ENCODE measurements around the gene ANGEL2. TPM values are rescaled to one million over a fixed set of nuclear protein-coding genes. Genes with fewer than 3 reads are reported as not detected.

Gene ANGEL2
- total and polyA plus RNA-seq, 12 donors, result 6.1 to 22.0 (median 18.6) TPM

- Histone ChIP-seq H3K4me3 (no peak overlapping the region), H3K27me3 (peaks cover 0 to 17% (median 0%) of the 10 kb centered on the region in 7 donors), H3K4me1 (no peaks in the 10 kb centered on the region), H3K36me3 (no peaks in the 10 kb centered on the region), H3K9me3 (no peaks in the 10 kb centered on the region), H3K27ac (no peak overlapping the region)
- intact Hi-C loops (cut with DNase I), result no loop called here
- WGBS, 2 donors, result 96 to 98% methylated on average over 6 of the region's 6 CpGs
- DNase-seq (no peak), ATAC-seq (no peak)
- no peak for TF ChIP-seq CTCF (IDR thresholded peaks at IDR 0.05)
These were observed 54.7 kb downstream of the ANGEL2 start for GRCh38 chr1:212960932-212961331.

GRCh38 chr1:212959266-212960220, 56.1 kb downstream of the ANGEL2 start:
- ATAC-seq, result peak in 1 of 8 donors; percentile 38
- Histone ChIP-seq H3K4me3 (no peak overlapping the region), H3K4me1 (no peaks in the 10 kb centered on the region), H3K9me3 (no peaks in the 10 kb centered on the region), H3K36me3 (no peaks in the 10 kb centered on the region), H3K27me3 (peaks cover 0 to 20% (median 0%) of the 10 kb centered on the region in 7 donors), H3K27ac (no peak overlapping the region)
- TF ChIP-seq CTCF (IDR thresholded peaks at IDR 0.05), result no peak
- DNase-seq, result no peak
- WGBS, 2 donors, result 80 to 83% methylated on average over 18 of the region's 18 CpGs
- intact Hi-C loops (cut with DNase I), result no loop called here

- Histone ChIP-seq H3K4me1 (no peaks in the 10 kb centered on the region), H3K9me3 (no peaks in the 10 kb centered on the region), H3K4me3 (no peak overlapping the region), H3K36me3 (no peaks in the 10 kb centered on the region), H3K27ac (no peak overlapping the region), H3K27me3 (peaks cover 0 to 28% (median 0%) of the 10 kb centered on the region in 7 donors)
- no peak for TF ChIP-seq CTCF (IDR thresholded peaks at IDR 0.05)
- 52 to 59% methylated on average over 10 of the region's 10 CpGs for WGBS, 2 donors
- intact Hi-C loops (cut with DNase I), result no loop called here
- DNase-seq (no peak), ATAC-seq (no peak)
These were observed 57.5 kb downstream of the ANGEL2 start for GRCh38 chr1:212958175-212958574.

GRCh38 chr1:212957546-212957945, 58.1 kb downstream of the ANGEL2 start:
- no peak for ATAC-seq
- Histone ChIP-seq H3K4me1 (peaks cover 0 to 2% (median 0%) of the 10 kb centered on the region in 9 donors), H3K36me3 (no peaks in the 10 kb centered on the region), H3K4me3 (no peak overlapping the region), H3K27ac (no peak overlapping the region), H3K27me3 (peaks cover 0 to 29% (median 0%) of the 10 kb centered on the region in 7 donors), H3K9me3 (no peaks in the 10 kb centered on the region)
- WGBS, 2 donors, result 93 to 95% methylated on average over 6 of the region's 6 CpGs
- DNase-seq, result no peak
- no peak for TF ChIP-seq CTCF (IDR thresholded peaks at IDR 0.05)
- intact Hi-C loops (cut with DNase I), result no loop called here
